GM12874 (cell line): ENCODE measurements around the gene PMPCA.

Experiments used
- TF ChIP-seq, protein P1 (sequence below): IDR thresholded peaks from 2 replicates; pipeline ENCODE4 v1.5.1; 2011; ENCODE audit warnings: low read depth, mild to moderate bottlenecking, control low read depth, low read length, moderate library complexity; ENCODE audit not compliant: insufficient read depth

The PMPCA gene

DNA sequence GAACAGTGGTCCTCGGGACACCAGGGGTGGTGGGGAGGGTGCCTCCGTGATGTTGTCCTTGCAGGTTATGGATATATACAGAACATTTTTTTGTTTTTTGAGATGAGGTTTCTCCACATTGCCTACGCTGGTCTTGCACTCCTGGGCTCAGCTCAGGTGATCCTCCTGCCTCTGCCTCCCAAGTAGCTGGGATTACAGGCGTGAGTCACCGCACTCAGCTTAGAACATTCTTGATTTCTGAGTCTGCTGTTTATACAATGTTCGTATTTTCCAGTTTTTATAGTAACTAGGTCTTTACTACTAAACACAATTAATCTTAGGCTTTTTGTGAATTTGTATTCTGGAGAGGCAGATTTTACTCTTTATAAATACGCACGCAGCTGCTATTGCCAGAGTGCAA is 6.0 kb downstream of the PMPCA start:
- TF ChIP-seq, protein P1, sequence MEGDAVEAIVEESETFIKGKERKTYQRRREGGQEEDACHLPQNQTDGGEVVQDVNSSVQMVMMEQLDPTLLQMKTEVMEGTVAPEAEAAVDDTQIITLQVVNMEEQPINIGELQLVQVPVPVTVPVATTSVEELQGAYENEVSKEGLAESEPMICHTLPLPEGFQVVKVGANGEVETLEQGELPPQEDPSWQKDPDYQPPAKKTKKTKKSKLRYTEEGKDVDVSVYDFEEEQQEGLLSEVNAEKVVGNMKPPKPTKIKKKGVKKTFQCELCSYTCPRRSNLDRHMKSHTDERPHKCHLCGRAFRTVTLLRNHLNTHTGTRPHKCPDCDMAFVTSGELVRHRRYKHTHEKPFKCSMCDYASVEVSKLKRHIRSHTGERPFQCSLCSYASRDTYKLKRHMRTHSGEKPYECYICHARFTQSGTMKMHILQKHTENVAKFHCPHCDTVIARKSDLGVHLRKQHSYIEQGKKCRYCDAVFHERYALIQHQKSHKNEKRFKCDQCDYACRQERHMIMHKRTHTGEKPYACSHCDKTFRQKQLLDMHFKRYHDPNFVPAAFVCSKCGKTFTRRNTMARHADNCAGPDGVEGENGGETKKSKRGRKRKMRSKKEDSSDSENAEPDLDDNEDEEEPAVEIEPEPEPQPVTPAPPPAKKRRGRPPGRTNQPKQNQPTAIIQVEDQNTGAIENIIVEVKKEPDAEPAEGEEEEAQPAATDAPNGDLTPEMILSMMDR, result no peak

DNA sequence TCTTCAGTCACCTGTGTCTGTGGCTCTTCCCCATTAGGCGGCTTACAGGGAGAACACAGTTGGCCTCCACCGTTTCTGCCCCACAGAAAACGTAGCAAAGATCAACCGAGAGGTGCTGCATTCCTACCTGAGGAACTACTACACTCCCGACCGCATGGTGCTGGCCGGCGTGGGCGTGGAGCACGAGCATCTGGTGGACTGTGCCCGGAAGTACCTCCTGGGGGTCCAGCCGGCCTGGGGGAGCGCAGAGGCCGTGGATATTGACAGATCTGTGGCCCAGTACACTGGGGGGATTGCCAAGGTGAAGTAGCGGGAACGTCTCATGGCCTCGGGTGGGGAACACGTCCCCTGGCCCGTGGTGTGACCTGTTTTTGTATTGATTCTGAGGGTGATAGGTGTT is 6.5 kb downstream of the PMPCA start:
- TF ChIP-seq, protein P1, result no peak

DNA sequence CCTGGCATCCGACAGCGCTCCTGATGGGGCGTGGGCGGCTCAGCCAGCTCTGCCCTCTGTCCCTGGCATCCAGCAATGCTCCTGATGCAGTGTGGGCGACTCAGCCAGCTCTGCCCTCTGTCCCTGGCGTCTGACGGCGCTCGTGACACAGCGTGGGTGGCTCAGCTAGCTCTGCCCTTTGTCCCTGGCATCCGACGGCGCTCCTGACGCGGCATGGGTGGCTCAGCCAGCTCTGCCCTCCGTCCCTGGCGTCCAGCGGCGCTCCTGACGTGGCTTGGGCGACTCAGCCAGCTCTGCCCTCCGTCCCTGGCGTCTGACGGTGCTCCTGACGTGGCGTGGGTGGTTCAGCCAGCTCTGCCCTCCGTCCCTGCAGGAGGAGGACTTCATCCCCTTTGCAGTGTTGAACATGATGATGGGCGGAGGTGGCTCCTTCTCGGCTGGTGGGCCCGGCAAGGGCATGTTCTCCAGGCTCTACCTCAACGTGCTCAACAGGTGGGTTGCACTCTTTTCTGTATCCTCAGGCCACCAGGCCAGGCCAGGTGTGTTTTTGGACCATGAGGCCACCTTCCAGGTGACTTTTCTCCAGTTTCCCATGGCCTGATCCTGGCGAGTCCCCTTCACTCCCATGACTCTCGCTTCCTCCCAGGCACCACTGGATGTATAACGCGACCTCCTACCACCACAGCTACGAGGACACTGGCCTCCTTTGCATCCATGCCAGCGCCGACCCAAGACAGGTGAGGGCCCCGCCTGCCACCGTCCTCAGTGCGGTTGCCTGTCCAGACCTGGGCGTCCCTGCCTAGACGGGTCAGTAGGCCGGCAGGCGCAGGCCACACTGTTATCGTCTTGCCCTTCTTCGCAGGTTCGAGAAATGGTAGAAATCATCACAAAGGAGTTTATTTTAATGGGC is 8.0 kb downstream of the PMPCA start:
- TF ChIP-seq, protein P1, result no peak

DNA sequence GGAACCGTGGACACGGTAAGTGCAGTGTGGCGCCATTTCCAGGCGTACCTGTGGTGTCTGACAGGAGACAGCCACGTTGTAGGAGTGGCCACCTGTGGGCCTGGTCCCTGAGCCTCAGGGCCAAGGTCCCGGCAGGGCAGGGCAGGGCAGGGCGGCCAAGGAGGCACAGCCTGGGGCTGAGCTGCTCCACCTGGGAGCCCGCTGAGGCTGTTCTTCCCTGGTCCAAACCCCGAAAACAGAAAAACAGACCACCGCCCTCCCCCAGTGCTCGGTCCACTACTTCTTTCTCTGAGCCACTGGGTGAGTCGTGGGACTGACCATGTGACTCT is 8.6 kb downstream of the PMPCA start:
- TF ChIP-seq, protein P1, result no peak

DNA sequence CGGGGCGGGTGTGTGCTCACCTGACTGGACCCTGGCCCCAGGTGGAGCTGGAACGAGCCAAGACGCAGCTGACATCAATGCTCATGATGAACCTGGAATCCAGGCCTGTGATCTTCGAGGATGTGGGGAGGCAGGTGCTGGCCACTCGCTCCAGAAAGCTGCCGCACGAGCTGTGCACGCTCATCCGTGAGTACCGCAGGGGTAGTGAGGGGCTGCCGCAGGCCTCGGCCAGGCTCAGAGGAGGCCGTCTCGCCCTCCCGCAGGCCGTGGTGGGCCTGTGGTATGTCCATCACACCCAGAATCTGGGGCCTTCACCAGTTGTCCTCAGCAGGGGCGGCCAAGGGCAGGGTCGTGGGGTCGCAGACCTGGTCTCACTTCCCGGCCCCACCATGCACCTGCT is 11.3 kb downstream of the PMPCA start:
- TF ChIP-seq, protein P1, result no peak

DNA sequence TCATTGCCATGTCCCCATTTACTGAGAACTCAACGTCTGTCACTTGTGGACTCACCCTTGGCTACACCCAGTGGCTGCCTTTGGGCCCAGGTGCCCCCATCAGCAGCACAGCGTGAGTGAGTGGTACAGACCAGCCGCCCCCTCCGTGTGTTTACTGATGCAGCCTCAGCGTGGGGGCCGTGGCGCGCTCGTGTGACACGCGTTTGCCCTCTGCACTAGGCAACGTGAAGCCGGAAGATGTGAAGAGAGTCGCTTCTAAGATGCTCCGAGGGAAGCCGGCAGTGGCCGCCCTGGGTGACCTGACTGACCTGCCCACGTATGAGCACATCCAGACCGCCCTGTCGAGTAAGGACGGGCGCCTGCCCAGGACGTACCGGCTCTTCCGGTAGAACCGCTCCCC is 12.4 kb downstream of the PMPCA start:
- TF ChIP-seq, protein P1, result no peak

DNA sequence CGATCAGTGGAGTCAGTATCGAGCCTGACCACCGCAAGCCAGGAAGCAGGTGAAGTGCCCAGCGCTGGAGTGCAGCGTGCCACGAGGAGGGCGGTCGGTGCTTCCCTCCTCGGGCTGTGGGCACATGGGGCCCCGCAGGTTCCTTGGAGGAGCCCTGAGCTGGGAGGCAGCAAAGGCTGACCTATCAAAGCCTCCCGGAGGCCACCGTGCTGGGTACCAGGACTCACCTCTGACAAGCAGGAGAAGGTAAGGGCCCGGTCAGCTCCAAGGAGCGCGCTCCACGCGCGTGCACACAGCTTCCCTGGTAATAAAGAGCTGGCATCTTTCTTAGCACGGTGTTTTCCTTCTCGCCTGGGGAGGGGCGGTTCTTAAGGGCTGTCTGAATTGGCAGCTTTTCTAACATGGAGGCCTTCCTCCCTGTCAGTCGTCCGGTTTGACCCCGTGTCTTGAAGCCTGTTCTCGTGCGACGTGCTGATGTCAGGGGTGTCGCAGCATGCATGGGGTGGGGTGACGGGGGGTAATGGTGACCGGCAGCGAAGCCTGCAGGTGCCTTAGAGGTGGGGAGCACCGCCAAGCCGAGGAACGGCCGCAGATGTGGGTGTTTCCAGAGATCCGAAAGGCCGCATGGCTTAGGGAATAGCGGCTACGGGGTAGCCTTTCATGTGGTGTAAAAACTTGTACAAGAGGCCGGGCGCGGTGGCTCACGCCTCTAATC is 13.1 kb downstream of the PMPCA start:
- TF ChIP-seq, protein P1, result no peak
